ENCODE data around the gene MAFB.

Gene MAFB

GRCh38 chr20:40636486-40636885 is 52.5 kb downstream of the MAFB start:
- Histone ChIP-seq H3K4me1 (ENCODE audit: control insufficient read depth, low read depth, low read length) (no peaks in the 10 kb centered on the region), H3K36me3 (ENCODE audit: control insufficient read depth, low read depth, low read length) (no peaks in the 10 kb centered on the region), H3K9ac (ENCODE audit: low read length) (no peak overlapping the region), H3K9me3 (ENCODE audit: control insufficient read depth, low read depth, low read length) (no peaks in the 10 kb centered on the region), H3K4me3 (ENCODE audit: low read length) (no peak overlapping the region), H3K27me3 (ENCODE audit: control insufficient read depth, insufficient read depth, low read length) (no peaks in the 10 kb centered on the region), H3K27ac (ENCODE audit: low read length) (no peak overlapping the region)

- Histone ChIP-seq H3K36me3 (ENCODE audit: control insufficient read depth, low read depth, low read length) (no peaks in the 10 kb centered on the region), H3K27me3 (ENCODE audit: control insufficient read depth, insufficient read depth, low read length) (no peaks in the 10 kb centered on the region), H3K4me1 (ENCODE audit: control insufficient read depth, low read depth, low read length) (no peaks in the 10 kb centered on the region), H3K9ac (ENCODE audit: low read length) (no peak overlapping the region), H3K27ac (ENCODE audit: low read length) (no peak overlapping the region), H3K9me3 (ENCODE audit: control insufficient read depth, low read depth, low read length) (no peaks in the 10 kb centered on the region), H3K4me3 (ENCODE audit: low read length) (no peak overlapping the region)
Measured at GRCh38 chr20:40635971-40636370, 53.1 kb downstream of the MAFB start.

Measured in iPS-18a (cell line).